ENCODE results near the gene KRT15. TPM values are rescaled to one million over a fixed set of nuclear protein-coding genes. Genes with fewer than 3 reads are reported as not detected.

Gene KRT15
- total and polyA plus RNA-seq, 9 of the 15 experiments (the other 6 are each of a cell fraction or from before 2014, with no cell fraction given) = 0.28 to 4.4 (median 0.56) TPM

GRCh38 chr17:41486809-41487530 is 31.7 kb downstream of the KRT15 start:
- ATAC-seq (peak; percentile 94), FAIRE-seq (peak; percentile 84), DNase-seq (ENCODE audit: extremely low read depth in 1 of 4, low spot score in 3 of 4) (peak; percentile 70 to 86 (median 82))
- Histone ChIP-seq H3K4me1 (replicated peaks in 1 of 2; ENCODE audit: control insufficient read depth in 2 of 2, insufficient read depth in 2 of 2, low read length in 2 of 2) (peaks cover 9 to 22% of the 10 kb centered on the region in 2 experiments; a peak in 4 of 5 replicates), H4K20me1 (replicated peaks; ENCODE audit: control insufficient read depth, insufficient read depth, low read length) (peaks cover 10% of the 10 kb centered on the region), H3K36me3 (ENCODE audit: control insufficient read depth, insufficient read depth, low read length) (no peaks in the 10 kb centered on the region), H3K4me2 (ENCODE audit: insufficient read depth, low read length) (no peak overlapping the region), H3K27me3 (ENCODE audit: control insufficient read depth in 2 of 2, insufficient read depth in 2 of 2, low read length in 2 of 2) (peaks cover 7 to 34% of the 10 kb centered on the region in 2 experiments; a peak in 3 of 5 replicates), H3K9me3 (replicated peaks; ENCODE audit: control insufficient read depth, insufficient read depth, low read depth, low read length) (no peaks in the 10 kb centered on the region), H3K9ac (ENCODE audit: insufficient read depth in 1 of 2, low read depth in 2 of 2, low read length in 2 of 2) (0 out of 4 replicates have a peak overlapping the region, but pooled peaks of 1 of the 2 experiments have one; percentile 10), H3K27ac (ENCODE audit: extremely low read depth, low read depth, low read length) (no peak overlapping the region), H3K4me3 (no peak overlapping the region), H3K9me1 (ENCODE audit: control insufficient read depth, insufficient read depth, low read length) (no peaks in the 10 kb centered on the region), H3K79me2 (ENCODE audit: control insufficient read depth, insufficient read depth, low read length) (no peaks in the 10 kb centered on the region), H2AFZ (ENCODE audit: low read depth, low read length) (peak overlapping the region; percentile 60)
- intact Hi-C loops (cut with micrococcal nuclease) = loop anchor here (1.0 to 10.0 kb wide), 2 partner anchors 62 to 178 kb away; no protein-coding TSS in a partner anchor
- ChIA-PET CTCF (ENCODE audit: low intra/inter-chr PET ratio) (interaction anchor here (0.6 to 2.9 kb wide), 3 partner anchors 10 to 175 kb away, joined by 4 to 14 read pairs (median 6); no protein-coding TSS in a partner anchor), POLR2A (interaction anchor here (0.6 to 1.0 kb wide), 3 partner anchors 32 to 630 kb away, joined by 3 to 4 read pairs (median 4); no protein-coding TSS in a partner anchor)
- 29% methylated on average over 29 of the region's 29 CpGs for WGBS (ENCODE audit: insufficient coverage, low coverage, missing lambda C conversion rate)
- in situ Hi-C loops (cut with MboI) = loop anchor here (5.0 kb wide), 1 partner anchor 60 kb away; no protein-coding TSS in a partner anchor
- no TSS peak for BruUV-seq (replicated peaks)
- TF ChIP-seq ZNF133 (CRISPR knock-in tag; IDR thresholded peaks at IDR 0.05) (no peak), SUPT5H (IDR thresholded peaks at IDR 0.05) (no peak), CHD1 (IDR thresholded peaks at IDR 0.05; ENCODE audit: low read length) (no peak), ARNT (IDR thresholded peaks at IDR 0.05) (no peak), PTBP1 (IDR thresholded peaks at IDR 0.05; ENCODE audit: low read depth, low read length) (no peak), CTCF (IDR thresholded peaks at IDR 0.05 in 2 of 3, conservative IDR thresholded peaks at IDR 0.05 in 1 of 3; ENCODE audit: insufficient read depth in 2 of 3, low read depth in 1 of 3, low read length in 3 of 3) (peak; percentile 84 to 91 (median 89)), RAD21 (CRISPR knock-in tag; conservative IDR thresholded peaks at IDR 0.05 in 1 of 2, IDR thresholded peaks at IDR 0.05 in 1 of 2) (peak; percentile 67 to 88), SMAD1 (IDR thresholded peaks at IDR 0.05; ENCODE audit: low read depth, low read length, partially characterized antibody) (no peak), HDGF (IDR thresholded peaks at IDR 0.05) (no peak), ZNF518B (CRISPR knock-in tag; IDR thresholded peaks at IDR 0.05) (no peak), BMI1 (IDR thresholded peaks at IDR 0.05; ENCODE audit: low read length) (no peak), FOXA1 (IDR thresholded peaks at IDR 0.05; ENCODE audit: borderline replicate concordance) (no peak), TBL1XR1 (IDR thresholded peaks at IDR 0.05; ENCODE audit: low read length in 2 of 2) (no peak), EHMT2 (IDR thresholded peaks at IDR 0.05) (0 out of 2 replicates have a peak, but pooled peaks have one; percentile 25), DEAF1 (CRISPR knock-in tag; IDR thresholded peaks at IDR 0.05) (peak; percentile 30; the same call in 1 of the 2 replicates)
